ENCODE data around the gene SLC41A2.

GRCh38 chr12:104957719-104958000 is 430 bp downstream of the SLC41A2 start:
- TF ChIP-seq CTCF (IDR thresholded peaks at IDR 0.05; ENCODE audit: insufficient read depth, low read length, poor library complexity, severe bottlenecking) (no peak), EZH2phosphoT487 (conservative IDR thresholded peaks at IDR 0.05; ENCODE audit: low read length) (no peak)

Measured in SU-DHL-6 (cell line).